Measurements from ENCODE around the gene DHRS7B.

DNA sequence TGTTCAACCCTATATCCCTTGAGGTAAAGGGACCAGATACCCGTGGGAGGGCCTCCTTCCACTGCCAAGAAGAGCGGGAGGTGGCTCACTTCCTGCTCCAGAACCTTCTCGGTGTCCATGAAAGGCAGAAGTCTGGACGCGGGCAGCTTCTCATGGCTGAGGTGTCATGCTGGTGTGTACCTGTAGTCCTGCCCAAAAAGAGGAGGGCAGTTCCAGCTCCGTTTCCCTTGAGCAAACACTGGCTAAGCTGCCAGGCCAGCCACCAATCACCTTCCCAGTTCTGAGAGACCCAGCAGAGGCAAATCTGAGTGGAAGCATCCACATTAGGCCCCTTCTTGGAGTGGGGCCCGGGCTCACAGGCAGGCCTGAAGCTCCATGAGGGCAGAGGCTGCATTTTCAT lies 81.6 kb downstream of the DHRS7B start:
- TF ChIP-seq, protein P1, sequence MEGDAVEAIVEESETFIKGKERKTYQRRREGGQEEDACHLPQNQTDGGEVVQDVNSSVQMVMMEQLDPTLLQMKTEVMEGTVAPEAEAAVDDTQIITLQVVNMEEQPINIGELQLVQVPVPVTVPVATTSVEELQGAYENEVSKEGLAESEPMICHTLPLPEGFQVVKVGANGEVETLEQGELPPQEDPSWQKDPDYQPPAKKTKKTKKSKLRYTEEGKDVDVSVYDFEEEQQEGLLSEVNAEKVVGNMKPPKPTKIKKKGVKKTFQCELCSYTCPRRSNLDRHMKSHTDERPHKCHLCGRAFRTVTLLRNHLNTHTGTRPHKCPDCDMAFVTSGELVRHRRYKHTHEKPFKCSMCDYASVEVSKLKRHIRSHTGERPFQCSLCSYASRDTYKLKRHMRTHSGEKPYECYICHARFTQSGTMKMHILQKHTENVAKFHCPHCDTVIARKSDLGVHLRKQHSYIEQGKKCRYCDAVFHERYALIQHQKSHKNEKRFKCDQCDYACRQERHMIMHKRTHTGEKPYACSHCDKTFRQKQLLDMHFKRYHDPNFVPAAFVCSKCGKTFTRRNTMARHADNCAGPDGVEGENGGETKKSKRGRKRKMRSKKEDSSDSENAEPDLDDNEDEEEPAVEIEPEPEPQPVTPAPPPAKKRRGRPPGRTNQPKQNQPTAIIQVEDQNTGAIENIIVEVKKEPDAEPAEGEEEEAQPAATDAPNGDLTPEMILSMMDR (IDR thresholded peaks at IDR 0.05) = no peak
- TF ChIP-seq POLR2AphosphoS5 (IDR thresholded peaks at IDR 0.05) (no peak), POLR2A (IDR thresholded peaks at IDR 0.05) (no peak)

Measured in transverse colon (tissue), 4 donors.